Measurements from ENCODE around the gene INSYN2B. TPM values are rescaled to one million over a fixed set of nuclear protein-coding genes. Genes with fewer than 3 reads are reported as not detected.

INSYN2B gene
- polyA plus RNA-seq, 10 donors = 0.05 to 0.36 (median 0.19) TPM

- DNase-seq = no peak
These were observed 87.3 kb downstream of the INSYN2B start for GRCh38 chr5:169893010-169893409.

- DNase-seq = no peak
These were observed 90.7 kb downstream of the INSYN2B start for GRCh38 chr5:169889572-169889971.

GRCh38 chr5:169886677-169887076 lies 93.6 kb downstream of the INSYN2B start:
- DNase-seq = no peak

GRCh38 chr5:169886033-169886432 lies 94.3 kb downstream of the INSYN2B start:
- DNase-seq = no peak

- no peak for DNase-seq
These were observed 98.5 kb downstream of the INSYN2B start for GRCh38 chr5:169881702-169882303.

GRCh38 chr5:169880785-169881184 lies 99.5 kb downstream of the INSYN2B start:
- no peak for DNase-seq

- DNase-seq = no peak
These were observed 100.2 kb downstream of the INSYN2B start for GRCh38 chr5:169880012-169880663.

GRCh38 chr5:169876386-169876785 lies 103.9 kb downstream of the INSYN2B start:
- DNase-seq = no peak

- no peak for DNase-seq
These were observed 104.6 kb downstream of the INSYN2B start for GRCh38 chr5:169875731-169876130.

GRCh38 chr5:169875091-169875728 lies 105.1 kb downstream of the INSYN2B start:
- no peak for DNase-seq

GRCh38 chr5:169874621-169875020 lies 105.7 kb downstream of the INSYN2B start:
- DNase-seq = peak in 1 of 3 donors; percentile 28

- DNase-seq = peak; percentile 38 to 83 (median 38)
These were observed 106.7 kb downstream of the INSYN2B start for GRCh38 chr5:169873642-169874041.

GRCh38 chr5:169871826-169872490 lies 108.3 kb downstream of the INSYN2B start:
- peak; percentile 25 to 76 (median 58) for DNase-seq

- peak; percentile 12 to 34 (median 17) for DNase-seq
These were observed 110.1 kb downstream of the INSYN2B start for GRCh38 chr5:169870211-169870610.

- peak in 1 of 3 donors; percentile 24 for DNase-seq
These were observed 111.2 kb downstream of the INSYN2B start for GRCh38 chr5:169869066-169869465.

GRCh38 chr5:169867347-169867746 lies 112.9 kb downstream of the INSYN2B start:
- no peak for DNase-seq

- DNase-seq = no peak
These were observed 115.8 kb downstream of the INSYN2B start for GRCh38 chr5:169864483-169864882.

GRCh38 chr5:169862391-169862811 lies 117.9 kb downstream of the INSYN2B start:
- peak; percentile 16 to 51 (median 24) for DNase-seq

GRCh38 chr5:169861934-169862333 lies 118.4 kb downstream of the INSYN2B start:
- DNase-seq = peak in 2 of 3 donors; percentile 36 to 53

- no peak for DNase-seq
These were observed 118.9 kb downstream of the INSYN2B start for GRCh38 chr5:169861433-169861832.

GRCh38 chr5:169860585-169860984 lies 119.7 kb downstream of the INSYN2B start:
- DNase-seq = no peak

GRCh38 chr5:169856571-169856970 lies 123.7 kb downstream of the INSYN2B start:
- DNase-seq = peak in 1 of 3 donors; percentile 65

All from muscle of back (tissue), 11 donors.